Retina (tissue), 1 donor: ENCODE measurements around the gene SLC1A4.
"Not testable (repeated sequence)": the region's sequence is repeated elsewhere in the genome, so short reads cannot be mapped to it uniquely, and the experiment has no call there.

ENCODE experiments used
- DNase-seq: peaks from one replicate; pipeline ENCODE4 v3.0.0-alpha.2; 2016

SLC1A4 gene

GRCh38 chr2:64966017-64966416 lies 23.2 kb upstream of the SLC1A4 start:
- no peak for DNase-seq

GRCh38 chr2:64966839-64967238 lies 22.4 kb upstream of the SLC1A4 start:
- DNase-seq = no peak

GRCh38 chr2:64967601-64968000 lies 21.6 kb upstream of the SLC1A4 start:
- DNase-seq = no peak

GRCh38 chr2:64969086-64969485 lies 20.1 kb upstream of the SLC1A4 start:
- not testable (repeated sequence) for DNase-seq

GRCh38 chr2:64970495-64970894 lies 18.7 kb upstream of the SLC1A4 start:
- no peak for DNase-seq

GRCh38 chr2:64972426-64972825 lies 16.8 kb upstream of the SLC1A4 start:
- DNase-seq = no peak

- DNase-seq = no peak
These were observed 16.3 kb upstream of the SLC1A4 start for GRCh38 chr2:64972876-64973275.

GRCh38 chr2:64975232-64975821 lies 13.9 kb upstream of the SLC1A4 start:
- no peak for DNase-seq

- DNase-seq = no peak
These were observed 12.9 kb upstream of the SLC1A4 start for GRCh38 chr2:64976276-64976675.

- no peak for DNase-seq
These were observed 10.5 kb upstream of the SLC1A4 start for GRCh38 chr2:64978514-64979268.

- no peak for DNase-seq
These were observed 9.5 kb upstream of the SLC1A4 start for GRCh38 chr2:64979744-64980143.

- no peak for DNase-seq
These were observed 9.0 kb upstream of the SLC1A4 start for GRCh38 chr2:64980183-64980582.

GRCh38 chr2:64982311-64982857 lies 6.8 kb upstream of the SLC1A4 start:
- no peak for DNase-seq

- no peak for DNase-seq
These were observed 6.3 kb upstream of the SLC1A4 start for GRCh38 chr2:64982932-64983331.

GRCh38 chr2:64985447-64985846 lies 3.8 kb upstream of the SLC1A4 start:
- no peak for DNase-seq

GRCh38 chr2:64987001-64987955 lies 1.9 kb upstream of the SLC1A4 start:
- DNase-seq = peak; percentile 38

- DNase-seq = no peak
These were observed 1.2 kb upstream of the SLC1A4 start for GRCh38 chr2:64987956-64988419.

- DNase-seq = peak; percentile 94
These were observed 626 bp upstream of the SLC1A4 start for GRCh38 chr2:64988420-64989125.

- DNase-seq = peak; percentile 56
These were observed 899 bp downstream of the SLC1A4 start for GRCh38 chr2:64989982-64990614.

GRCh38 chr2:64990876-64991275 lies 1.7 kb downstream of the SLC1A4 start:
- peak; percentile 7 for DNase-seq

- no peak for DNase-seq
These were observed 3.0 kb downstream of the SLC1A4 start for GRCh38 chr2:64992218-64992617.

- DNase-seq = no peak
These were observed 3.8 kb downstream of the SLC1A4 start for GRCh38 chr2:64992990-64993389.
